Gastroesophageal sphincter (tissue), 3 donors: Measurements from ENCODE around the gene LRRFIP1.

ENCODE experiments used
- POLR2A ChIP-seq, 2 donors: fragments of 450-650 bp; IDR thresholded peaks; one replicate each; pipeline ENCODE4 v1.6.1; 2017; ENCODE audit warnings: antibody characterized with exemption in 2 of 2, mild to moderate bottlenecking in 2 of 2, moderate library complexity in 1 of 2
- TF ChIP-seq, protein P1 (sequence below), 4 experiments: fragments of 200-600 bp in 2 of 4; fragments of 450-650 bp in 2 of 4; sonication (generic) in 1 of 4; IDR thresholded peaks; one replicate each; pipeline ENCODE4 v1.5.1; 2017 to 2019; ENCODE audit warnings: antibody characterized with exemption in 4 of 4, mild to moderate bottlenecking in 2 of 4, moderate library complexity in 2 of 4

DNA sequence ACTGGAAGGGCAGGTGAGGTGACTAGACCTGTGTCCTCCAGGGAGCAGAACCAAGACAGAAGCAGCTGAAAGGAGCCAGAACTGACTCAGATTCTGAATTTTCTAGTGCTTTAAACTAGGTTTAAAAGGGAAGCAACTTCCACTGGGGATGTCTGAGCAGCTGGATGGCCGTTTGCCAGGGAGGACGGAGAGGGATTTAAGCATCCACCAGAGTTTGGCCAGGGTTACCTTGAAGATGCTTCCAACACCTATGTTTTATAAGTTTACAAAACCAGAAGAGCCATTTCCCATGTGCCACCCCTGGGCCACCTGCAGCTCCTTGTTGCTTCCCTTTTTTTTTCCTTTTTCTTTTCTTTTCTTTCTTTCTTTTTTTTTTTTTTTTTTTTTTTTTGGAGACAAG lies 122.6 kb downstream of the LRRFIP1 start:
- TF ChIP-seq, protein P1, sequence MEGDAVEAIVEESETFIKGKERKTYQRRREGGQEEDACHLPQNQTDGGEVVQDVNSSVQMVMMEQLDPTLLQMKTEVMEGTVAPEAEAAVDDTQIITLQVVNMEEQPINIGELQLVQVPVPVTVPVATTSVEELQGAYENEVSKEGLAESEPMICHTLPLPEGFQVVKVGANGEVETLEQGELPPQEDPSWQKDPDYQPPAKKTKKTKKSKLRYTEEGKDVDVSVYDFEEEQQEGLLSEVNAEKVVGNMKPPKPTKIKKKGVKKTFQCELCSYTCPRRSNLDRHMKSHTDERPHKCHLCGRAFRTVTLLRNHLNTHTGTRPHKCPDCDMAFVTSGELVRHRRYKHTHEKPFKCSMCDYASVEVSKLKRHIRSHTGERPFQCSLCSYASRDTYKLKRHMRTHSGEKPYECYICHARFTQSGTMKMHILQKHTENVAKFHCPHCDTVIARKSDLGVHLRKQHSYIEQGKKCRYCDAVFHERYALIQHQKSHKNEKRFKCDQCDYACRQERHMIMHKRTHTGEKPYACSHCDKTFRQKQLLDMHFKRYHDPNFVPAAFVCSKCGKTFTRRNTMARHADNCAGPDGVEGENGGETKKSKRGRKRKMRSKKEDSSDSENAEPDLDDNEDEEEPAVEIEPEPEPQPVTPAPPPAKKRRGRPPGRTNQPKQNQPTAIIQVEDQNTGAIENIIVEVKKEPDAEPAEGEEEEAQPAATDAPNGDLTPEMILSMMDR (IDR thresholded peaks at IDR 0.05) = no peak
- TF ChIP-seq POLR2A (IDR thresholded peaks at IDR 0.05) = no peak
